PFSK-1 (cell line): ENCODE results near the gene C16orf87.

ENCODE experiments used
- POLR2AphosphoS5 ChIP-seq: IDR thresholded peaks from 2 replicates; pipeline ENCODE4 v1.6.1; 2012; ENCODE audit warnings: low read depth, mild to moderate bottlenecking, control low read depth, low read length, moderate library complexity
- REST ChIP-seq, 2 experiments: IDR thresholded peaks; 2 replicates each; pipeline versions ENCODE4 v1.6.1 to v1.8.0; 2011 to 2012; ENCODE audit warnings: low read depth in 2 of 2, low read length in 2 of 2, control low read depth in 1 of 2, inconsistent platforms in 1 of 2, mild to moderate bottlenecking in 1 of 2, moderate library complexity in 1 of 2; ENCODE audit not compliant: insufficient read depth in 1 of 2
- SIN3A ChIP-seq: IDR thresholded peaks from 2 replicates; pipeline ENCODE4 v1.6.1; 2012; ENCODE audit warnings: mild to moderate bottlenecking, low read length, moderate library complexity, borderline replicate concordance; ENCODE audit not compliant: insufficient read depth
- TAF1 ChIP-seq: IDR thresholded peaks from 2 replicates; pipeline ENCODE4 v1.6.1; 2012; ENCODE audit warnings: low read length, control low read depth, borderline replicate concordance; ENCODE audit not compliant: insufficient read depth

- TF ChIP-seq POLR2AphosphoS5 (no peak), SIN3A (no peak), REST (IDR thresholded peaks at IDR 0.05; ENCODE audit: insufficient read depth in 1 of 2, low read depth in 2 of 2, low read length in 2 of 2) (no peak), TAF1 (no peak)
These were observed 22.0 kb downstream of the C16orf87 start for GRCh38 chr16:46808997-46809396.
